Nucleus accumbens (tissue), 56 donors: ENCODE results near the gene CNOT3.
"Not testable (repeated sequence)": the region's sequence is repeated elsewhere in the genome, so short reads cannot be mapped to it uniquely, and the experiment has no call there.

Experiments
- DNase-seq, 56 donors: peaks; one replicate each; lab custom pipeline; 2025; lab: John Stamatoyannopoulos, UW

CNOT3 gene

DNA sequence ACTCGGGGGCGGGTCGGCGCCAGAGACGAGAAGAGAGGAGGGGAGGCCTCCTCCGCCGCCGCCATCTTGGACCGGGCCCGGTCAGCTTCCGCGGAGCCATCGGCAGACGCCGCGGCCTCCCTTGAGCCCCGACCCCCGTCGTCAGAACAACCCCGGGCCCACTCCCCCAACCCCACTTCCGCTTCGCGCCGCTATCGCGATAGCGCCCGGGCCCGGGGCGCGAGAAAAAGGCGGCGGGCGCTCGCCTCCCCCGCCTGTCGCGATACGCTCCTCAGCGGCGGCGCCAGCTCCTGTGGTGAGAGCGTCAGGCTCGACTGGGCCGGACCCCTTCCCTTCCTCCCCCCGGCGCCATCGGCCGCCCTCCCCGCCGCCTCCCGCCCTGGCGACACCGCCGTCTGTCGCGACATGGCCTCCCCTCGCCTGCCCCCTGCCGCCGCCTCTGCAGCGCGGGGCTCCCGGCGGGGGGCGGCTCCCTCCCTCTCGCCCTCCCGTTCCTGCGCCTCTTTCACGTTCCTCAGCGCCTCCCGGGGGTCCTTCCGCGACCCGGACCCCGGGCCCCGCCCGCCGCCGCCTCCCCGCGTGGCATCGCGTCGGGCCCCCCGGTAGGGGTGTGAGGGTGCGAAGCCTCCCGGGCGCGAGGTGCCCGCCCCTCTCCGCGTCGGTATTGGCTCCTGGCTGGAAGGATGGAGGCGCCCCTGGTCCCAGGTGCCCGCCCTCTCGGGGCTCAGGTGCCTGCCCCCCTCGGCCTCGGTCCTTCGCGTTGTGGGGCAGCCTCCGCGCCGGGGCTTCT is at the start of gene CNOT3:
TSS of gene CNOT3 (plus strand) at position 64 of the 790 bp plus-strand sequence. CDS start 5,217 bp downstream, outside the sequence.
- peak in 2 of 56 donors; percentile 23 to 38 for DNase-seq

DNA sequence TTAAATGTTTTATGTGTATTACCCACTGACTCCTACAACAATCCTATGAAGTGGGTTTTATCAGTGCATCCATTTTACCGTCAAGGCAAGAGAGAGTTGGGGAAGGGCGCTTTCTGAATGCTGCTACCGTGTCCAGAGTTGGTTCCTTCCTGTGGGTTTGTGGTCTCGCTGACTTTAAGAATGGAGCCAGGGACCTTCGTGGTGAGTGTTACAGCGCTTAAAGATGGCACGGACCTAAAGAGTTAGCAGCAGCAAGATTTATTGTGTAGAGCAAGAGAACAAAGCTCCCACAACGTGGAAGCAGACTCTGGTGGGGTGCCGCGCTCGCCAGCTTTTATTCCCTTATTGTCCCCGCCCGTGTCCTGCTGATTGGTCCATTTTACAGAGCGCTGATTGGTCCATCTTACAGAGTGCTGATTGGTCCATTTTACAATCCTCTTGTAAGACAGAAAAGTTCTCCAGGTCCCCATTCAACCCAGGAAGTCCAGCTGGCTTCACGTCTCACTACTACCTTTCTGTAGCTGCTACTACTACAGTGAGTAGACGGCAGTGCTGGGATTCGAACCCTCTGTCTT is 43.0 kb upstream of the CNOT3 start:
- no peak for DNase-seq

DNA sequence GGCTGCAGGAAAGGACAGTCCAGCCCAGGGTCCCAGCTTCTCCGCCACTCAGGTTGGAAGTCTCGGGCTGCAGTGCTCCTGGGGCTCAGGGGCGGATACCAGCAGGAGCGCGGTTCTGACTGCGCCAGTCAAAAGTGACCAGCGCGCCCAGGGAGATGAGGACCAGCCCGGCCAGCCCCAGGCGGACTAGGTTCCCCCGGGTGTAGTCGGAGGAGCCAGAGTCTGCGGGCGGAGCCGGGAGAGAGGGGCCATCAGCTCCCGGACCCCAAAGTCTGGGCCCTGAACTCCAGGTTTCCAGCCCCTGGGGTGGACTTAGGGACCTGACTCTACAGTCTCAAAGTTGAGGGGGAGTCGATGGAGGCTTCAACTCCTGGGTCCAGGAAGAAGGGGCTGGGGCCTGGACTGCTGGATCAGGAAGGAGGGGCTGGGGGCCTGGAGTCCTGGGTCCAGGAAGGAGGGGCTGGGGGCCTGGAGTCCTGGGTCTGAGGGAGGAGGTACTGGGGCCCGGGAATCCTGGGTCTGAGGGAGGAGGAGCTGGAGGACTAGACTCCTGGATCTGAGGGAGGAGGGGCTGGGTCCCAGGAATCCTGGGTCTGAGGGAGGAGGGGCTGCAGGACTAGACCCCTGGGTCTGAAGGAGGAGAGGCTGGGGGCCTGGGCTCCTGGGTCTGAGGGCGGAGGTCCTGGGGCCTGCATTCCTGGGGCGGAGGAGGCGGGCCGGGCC is 42.3 kb upstream of the CNOT3 start:
- no peak for DNase-seq

DNA sequence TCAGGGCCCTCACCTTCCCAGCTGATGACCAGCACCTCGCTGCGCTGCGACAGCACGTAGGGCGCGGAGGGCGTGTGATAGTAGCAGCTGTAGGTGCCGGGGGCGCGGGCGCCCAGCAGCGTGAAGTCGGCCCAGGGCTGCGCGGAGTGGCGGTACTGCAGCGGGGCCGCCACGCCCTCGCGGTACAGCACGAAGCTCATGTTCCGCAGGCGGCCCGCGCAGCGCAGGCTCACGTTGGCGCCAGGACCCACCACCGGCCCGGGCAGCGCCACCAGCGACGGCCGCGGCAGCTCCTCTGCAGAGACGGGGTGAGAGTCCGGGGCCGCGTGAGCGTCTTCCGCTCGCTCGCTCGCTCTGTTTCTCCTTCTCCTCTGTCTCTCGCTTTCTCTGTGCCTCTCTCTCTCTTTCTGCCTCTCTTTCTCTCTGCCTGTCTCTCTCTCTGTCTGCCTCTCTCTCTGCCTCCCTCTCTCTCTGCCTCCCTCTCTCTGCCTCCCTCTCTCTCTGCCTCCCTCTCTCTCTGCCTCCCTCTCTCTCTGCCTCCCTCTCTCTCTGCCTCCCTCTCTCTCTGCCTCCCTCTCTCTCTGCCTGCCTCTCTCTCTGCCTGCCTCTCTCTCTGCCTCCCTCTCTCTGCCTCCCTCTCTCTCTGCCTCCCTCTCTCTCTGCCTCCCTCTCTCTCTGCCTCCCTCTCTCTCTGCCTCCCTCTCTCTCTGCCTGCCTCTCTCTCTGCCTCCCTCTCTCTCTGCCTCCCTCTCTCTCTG is 41.5 kb upstream of the CNOT3 start:
- DNase-seq: peak in 2 of 56 donors; percentile 5 to 8

DNA sequence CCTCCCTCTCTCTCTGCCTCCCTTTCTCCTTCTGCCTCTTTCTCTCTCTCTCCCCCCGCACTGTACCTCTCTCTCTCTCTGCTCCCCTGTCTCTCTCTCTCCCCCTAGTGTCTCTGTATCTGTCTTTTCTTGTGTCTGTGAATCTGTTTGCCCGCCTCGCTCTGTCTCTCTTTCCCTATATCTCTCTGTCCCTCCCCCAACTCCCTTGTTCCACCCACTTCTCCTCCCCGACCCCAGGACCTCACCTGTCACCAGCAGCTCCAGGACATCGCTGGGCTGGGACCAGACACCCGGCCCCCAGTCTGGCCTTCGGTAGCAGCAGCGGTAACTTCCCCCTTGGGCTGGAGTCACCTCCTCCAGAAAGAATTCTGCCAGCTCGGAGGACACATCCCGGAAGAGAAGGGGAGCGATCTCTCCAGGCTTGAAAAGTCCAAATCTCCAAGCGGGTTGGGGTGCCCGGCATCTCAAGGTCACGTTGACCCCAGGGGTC is 40.9 kb upstream of the CNOT3 start:
- DNase-seq: no peak

DNA sequence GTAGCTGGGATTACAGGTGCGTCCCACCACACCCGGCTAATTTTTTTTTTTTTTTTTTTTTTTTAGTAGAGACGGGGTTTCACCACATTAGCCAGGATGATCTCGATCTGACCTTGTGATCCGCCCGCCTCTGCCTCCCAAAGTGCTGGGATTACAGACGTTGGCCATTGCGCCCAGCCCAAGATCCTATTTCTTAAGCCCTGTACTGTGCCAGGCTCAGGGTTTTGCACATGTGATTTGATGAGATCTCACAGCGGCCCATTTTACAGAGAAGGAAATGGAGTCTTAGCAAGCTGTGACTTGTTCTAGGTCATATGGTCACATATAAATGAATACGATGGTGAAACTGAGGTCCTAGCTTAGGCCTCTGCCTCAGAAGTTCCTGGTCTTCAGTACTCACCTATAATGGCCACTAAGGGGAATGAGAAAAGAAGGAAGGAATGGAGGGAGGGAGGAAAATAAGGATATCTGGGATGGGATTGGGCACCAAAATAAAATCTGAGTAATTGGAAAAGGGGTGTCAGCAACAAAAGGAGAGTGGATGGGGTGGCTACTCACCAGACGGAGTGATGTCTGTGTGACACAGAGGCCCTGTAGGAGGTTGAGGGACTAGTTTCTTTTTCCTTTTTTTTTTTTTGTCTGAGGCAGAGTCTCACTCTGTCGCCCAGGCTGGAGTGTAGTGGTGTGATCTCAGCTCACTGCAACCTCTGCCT is 38.2 kb upstream of the CNOT3 start:
- DNase-seq: no peak

DNA sequence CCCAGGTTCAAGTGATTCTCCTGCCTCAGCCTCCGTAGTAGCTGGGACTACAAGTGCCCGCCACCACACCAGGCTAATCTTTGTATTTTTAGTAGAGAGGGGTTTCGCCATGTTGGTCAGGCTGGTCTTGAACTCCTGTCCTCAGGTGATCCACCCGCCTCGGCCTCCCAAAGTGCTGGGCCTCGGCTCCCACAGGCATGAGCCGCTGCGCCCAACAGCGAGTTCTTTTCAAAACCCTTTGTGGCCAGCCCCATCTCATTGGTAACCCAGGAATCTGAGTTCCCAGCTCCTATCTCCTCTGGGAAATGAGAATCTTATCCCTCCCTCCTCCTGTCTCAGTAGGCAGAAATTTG is 37.7 kb upstream of the CNOT3 start:
- DNase-seq: not testable (repeated sequence)

DNA sequence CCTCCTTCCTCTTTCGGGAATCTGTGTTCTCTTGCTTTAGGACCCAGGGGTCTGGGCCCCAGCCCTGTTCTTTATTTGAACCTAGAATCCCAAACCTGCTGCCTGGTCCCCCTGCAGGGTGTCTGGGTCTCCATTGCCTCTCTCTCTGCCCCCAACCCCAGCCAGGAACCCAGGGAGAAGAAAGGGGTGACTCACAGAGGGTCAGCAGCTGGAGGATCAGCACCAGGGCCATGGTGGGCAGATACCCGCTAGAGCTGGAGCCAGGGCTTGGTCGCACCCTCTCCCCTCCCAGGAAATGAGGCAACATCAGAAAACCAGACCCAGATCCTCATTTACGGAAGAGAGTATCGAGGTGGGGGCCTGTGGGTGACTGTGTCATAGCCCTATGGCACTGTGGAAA is 37.0 kb upstream of the CNOT3 start, which contains the start of gene OSCAR:
TSS of gene OSCAR (minus strand) at position 243 of the 400 bp plus-strand sequence. CDS start at position 232, 11 bp downstream.
- DNase-seq: peak in 6 of 56 donors; percentile 3 to 33 (median 10)

DNA sequence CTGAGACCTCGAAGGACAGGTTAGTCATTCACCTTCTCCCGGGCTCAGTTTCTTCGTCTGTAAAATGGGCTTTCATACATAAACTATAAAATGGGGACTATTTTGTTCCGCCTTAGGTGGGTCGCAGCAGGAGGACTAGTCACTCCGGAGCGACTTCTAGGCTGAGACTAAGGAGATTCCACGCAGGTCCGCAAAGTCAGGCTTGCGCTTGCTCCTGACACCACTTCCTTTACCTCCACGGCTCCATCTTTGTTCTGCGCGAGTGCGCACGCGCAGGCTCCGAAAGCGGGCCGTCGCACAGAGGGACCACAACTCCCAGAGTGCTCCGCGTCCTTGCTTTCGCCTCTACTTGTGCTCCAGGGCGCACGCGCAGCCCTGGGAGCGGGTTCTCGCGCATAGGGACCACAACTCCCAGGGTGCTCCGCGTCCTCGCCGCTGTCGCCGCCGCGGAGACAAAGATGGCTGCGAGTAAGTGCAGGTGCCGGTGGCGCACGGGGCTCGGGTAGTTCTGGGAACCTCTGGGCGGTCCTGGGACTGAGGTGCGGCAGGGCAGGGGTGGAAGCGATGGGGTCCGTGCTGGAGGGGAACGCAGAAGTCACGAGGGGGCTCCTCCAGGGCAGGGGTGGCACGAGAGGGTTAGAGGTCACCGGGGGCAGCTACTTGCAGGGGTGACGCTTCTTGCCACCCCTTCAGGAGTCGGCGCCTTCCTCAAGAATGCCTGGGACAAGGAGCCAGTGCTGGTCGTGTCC is 35.0 kb upstream of the CNOT3 start, which contains the start of gene NDUFA3:
TSS of gene NDUFA3 (plus strand) at position 435 of the 749 bp plus-strand sequence. CDS start at position 459, 24 bp downstream.
- peak; percentile 76 to 99 (median 96) for DNase-seq

DNA sequence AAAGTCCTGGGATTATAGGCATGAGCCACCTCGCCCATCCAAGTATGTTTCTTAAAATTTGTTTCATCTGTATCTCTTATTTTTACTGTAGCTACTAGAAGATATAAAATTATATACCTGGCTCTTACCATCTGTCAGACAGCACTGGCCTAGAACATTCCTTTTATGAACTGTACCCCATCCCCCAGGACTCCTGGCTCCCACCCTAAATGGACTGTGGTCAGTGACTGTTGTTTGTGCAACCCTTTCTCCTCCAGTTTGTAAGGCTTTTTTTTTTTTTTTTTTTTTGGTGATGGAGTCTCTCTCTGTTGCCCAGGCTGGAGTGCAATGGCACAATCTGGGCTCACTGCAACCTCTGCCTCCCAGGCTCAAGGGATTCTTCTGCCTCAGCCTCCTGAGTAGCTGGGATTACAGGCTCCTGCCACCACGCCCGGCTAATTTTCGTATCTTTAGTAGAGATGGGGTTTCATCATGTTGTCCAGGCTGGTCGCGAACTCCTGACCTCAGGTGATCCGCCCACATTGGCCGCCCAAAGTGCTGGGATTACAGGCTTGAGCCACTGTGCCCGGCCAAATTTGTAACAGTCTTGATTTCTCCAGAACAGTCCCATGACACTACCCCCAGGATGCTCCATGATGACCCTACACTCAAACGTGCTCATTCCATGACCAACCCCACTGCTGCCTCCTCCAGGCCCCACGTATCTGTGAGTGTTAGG is 32.4 kb upstream of the CNOT3 start:
- DNase-seq: no peak

DNA sequence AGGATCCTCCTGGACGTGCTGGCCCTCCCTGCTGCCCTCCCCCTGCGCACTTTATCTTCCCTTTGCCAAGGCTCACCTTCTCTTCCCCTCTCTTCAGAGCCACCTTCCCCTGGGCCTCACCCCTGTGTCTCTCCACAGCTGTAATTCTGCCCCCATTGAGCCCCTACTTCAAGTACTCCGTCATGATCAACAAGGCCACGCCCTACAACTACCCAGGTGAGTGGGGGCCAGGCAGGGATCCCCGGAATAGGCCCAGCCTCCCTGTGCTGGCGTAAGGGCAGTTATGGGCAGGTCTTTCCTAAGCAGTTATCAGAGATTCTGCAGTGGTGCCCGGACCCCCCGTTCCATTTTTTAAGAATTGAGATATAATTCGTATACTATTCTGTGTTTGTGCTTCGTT is 31.8 kb upstream of the CNOT3 start:
- DNase-seq: no peak

DNA sequence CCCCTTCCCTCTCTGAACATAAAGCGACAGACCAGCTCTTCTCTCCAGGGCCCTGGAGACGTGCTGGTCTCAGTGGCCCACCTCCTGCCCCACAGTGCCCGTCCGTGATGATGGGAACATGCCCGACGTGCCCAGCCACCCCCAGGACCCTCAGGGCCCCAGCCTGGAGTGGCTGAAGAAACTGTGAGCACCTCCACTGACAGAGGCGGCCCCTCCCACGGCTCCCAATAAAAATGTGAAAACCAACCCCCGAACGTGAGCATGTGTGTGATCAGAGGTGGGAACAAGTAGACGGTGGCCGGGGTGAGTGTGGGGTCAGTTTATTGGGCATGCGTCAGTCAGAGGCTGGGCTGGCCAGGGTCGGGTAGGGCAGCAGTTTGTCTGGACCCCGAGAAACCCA is 30.8 kb upstream of the CNOT3 start:
- DNase-seq: no peak

DNA sequence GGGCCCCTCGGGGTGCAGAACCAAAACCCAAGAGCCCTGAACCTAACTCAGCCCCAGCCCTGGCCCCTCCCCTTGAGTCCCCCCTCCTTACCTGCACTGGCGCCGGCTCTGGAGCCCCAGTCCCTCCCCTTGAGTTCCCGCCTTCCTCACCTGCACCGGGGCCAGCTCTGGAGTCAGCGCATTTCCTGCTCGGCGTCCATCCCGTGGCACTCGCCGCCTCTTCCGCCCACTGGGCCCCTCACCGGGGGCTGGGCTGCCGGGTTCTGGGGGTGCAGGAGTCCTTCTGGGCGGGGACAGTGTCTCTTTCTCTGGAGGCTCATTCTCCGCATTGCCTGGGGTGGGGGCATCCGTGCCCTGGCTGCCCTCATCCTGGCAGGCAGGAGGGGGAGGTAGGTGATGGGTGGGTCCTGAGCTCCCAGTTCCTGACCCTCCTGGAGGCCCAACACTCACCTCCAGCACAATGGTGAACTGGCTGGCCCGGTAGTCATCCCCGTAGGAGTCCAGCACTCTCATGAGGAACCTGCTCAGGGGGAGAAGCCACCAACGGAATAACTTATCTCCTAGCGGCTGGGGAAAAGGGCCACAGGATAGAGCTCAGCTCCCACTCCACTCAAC is 29.6 kb upstream of the CNOT3 start:
- no peak for DNase-seq

DNA sequence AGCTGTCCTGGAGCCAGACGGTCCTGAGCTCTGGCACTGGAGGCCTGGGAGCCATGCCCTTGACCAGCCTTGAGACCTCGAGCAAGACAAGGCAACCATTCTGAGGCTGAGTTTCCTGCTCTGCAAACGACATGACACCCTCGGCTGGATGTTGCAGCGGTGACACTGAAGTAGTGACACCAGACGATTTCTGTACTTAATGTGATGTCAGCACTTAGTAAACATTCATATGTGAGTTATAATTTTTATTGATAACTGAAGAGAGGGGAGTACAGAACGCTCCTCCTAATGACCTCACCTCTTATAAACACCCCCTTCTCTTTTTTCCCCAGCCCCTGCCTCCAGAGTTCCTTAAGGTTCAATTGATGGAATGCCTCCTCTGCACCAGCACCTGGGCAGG is 29.1 kb upstream of the CNOT3 start:
- DNase-seq: no peak

DNA sequence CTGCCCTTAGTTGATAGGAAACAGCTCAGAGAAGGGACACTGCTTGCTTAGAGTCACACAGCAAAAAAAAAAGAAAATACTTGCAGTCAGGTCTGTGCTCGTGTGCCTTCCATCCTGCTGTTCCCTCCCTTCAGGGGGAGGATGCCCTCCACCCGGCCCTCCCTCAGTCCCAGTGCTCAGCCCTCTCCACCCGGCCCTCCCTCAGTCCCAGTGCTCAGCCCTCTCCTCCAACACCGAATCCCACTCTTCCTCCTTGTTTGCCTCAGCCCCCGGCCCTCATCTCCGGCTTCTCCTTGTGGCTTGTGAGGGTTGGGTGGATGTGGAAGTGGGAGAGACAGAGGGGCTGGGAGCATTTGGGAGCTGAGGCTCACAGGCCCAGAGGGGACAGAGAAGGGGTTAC is 27.9 kb upstream of the CNOT3 start:
- DNase-seq: no peak

DNA sequence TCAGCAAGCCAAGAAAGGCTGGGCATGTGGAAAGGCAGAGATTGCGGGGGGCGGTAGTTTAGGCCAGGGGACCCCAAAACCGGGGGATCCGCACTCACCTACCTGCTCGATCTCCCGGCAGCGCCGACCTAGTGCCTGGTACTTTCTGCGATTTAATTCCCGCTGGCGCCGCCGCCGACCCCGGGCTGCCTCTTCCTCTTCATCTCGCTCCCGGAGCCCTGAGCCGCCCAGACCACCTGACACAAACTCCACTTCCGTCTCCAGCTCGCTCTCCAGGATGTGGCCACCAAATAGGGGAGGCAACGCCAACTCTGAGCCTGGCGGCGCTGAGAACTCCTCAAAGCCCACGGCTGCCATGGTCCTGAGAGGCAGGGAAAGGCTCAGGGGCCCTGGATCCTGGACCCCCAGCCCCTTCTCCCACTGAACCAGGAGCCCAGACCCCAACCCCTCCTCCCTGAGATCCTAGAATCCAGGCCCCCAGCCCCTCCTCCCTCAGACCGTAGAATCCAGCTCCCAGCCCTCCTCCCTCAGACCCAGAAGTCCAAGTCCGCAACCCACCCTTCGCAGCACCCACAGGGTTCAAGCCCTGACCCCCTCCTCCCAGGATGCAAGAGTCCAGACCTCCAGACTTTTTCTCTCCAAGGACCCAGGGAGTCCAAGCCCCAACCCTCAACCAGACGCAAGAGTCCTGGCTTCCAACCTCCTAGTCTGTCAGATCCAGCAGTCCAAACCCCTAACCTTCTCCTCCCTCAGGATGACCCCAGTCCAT is 23.0 kb upstream of the CNOT3 start:
- peak in 31 of 56 donors; percentile 1 to 60 (median 22) for DNase-seq
